GM18951 (cell line): Measurements from ENCODE around the gene SEZ6L.

ENCODE experiments used
- POLR2A ChIP-seq: IDR thresholded peaks from 4 replicates; pipeline ENCODE4 v1.6.1; 2011; ENCODE audit warnings: mild to moderate bottlenecking; ENCODE audit not compliant: insufficient read length, insufficient read depth; ENCODE audit errors: extremely low read depth
- in situ Hi-C: fragments of 300-500 bp; cut with MboI; formaldehyde crosslinking; loops from one replicate; pipeline ENCODE4 v1.12.0; 2022; ENCODE audit warnings: low sequenced_read_pairs, mixed read lengths, inconsistent platforms; ENCODE audit not compliant: unreplicated experiment

SEZ6L gene

DNA sequence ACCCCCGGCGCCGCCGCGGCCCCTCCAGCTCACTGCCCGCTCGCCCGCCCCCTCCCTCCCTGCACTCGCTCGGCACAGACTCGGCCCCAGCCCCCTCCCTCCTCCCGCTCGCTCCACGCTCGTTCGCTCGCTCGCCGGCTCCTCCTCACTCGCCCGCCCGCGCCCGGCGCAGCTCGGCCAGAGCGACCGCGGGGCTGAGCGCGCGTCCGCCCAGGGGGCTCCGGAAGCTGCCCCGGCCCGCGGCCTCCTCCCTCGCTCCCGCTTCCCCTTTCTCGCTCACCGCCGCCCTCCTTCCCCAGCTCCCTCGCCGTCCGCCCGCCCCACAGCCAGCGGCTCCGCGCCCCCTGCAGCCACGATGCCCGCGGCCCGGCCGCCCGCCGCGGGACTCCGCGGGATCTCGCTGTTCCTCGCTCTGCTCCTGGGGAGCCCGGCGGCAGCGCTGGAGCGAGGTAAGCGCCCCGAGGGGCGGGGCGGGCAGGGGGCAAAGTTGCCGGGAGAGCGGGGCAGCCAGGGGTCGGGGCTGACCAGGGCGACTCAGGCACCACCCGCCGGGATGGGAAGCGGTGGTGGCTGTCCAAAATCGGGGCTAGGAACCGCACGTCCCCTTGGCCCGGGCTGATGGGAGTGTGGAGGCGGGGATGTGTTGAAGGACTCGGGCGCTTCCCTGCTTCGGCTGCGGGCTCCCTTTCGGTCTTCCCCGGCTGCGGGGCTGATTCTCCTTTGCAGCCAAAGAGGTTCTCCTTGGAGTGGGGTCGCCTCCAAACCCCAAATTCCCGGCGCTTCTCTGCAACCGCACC lies at the start of gene SEZ6L:
SEZ6L (plus strand) TSS at position 148 of the 797 bp plus-strand sequence; CDS start at position 356, 208 bp downstream.
- in situ Hi-C loops = no loop called here
- no peak for TF ChIP-seq POLR2A

DNA sequence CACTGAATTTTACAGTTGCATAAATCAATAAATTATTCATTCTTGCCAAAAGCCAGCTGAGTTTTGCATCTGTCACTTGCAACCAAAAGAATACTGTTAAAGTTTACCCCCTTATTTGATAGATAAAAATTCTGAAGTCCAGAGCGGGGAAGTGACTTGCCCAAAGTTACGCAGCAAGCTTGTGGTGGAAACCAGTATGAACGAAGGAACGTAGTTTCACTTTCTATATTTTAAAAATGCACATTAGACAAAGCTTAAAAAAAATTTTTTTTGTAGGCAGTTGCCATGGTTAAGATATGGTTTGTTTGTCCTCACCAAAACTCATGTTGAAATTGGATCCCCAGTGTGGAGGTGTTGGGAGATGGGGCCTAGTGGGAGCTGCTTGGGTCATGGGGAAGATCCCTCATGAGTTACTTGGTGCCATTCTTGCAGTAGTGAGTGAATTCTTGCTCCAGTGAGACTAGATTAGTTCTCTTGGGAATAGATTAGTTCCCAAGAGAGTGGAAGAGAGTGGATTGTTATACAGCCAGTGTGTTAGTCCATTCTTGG lies 46.3 kb upstream of the SEZ6L start:
- TF ChIP-seq POLR2A = no peak
- in situ Hi-C loops = no loop called here

DNA sequence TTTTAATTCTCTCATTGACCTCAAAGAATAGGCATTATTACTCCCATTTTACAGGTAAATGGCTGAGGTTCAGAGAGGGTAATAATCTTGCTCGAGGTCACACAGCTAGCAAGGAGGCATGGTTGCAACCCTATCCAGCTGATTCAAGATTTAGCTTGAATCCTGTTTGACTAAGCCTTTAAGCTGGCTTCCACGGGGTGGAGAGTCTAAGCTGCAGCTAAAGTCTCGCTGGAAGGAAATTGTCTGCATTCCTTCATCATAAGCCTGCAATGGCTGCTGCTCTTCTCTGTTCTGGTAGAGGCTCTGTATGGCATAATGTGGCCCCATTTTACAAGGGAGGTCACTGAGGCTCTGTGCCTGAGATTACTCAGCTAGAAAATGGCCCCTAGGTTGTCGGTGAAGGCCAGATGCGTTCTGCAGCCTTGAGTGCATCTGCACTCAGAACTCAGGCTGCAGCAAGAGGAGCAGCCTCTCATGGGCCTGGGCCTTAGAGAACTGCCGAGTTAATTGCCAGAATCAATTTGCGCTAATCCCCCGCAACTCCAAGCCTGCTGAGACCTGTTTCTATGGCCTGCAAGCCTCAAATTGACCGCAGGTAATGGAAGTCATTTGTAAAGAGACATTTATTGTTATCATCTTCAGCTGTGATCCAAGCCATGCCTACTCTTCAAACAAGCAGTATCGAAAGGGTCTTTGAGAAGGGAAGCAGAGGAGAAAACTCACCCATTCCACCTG lies 44.1 kb upstream of the SEZ6L start:
- in situ Hi-C loops = no loop called here
- no peak for TF ChIP-seq POLR2A

DNA sequence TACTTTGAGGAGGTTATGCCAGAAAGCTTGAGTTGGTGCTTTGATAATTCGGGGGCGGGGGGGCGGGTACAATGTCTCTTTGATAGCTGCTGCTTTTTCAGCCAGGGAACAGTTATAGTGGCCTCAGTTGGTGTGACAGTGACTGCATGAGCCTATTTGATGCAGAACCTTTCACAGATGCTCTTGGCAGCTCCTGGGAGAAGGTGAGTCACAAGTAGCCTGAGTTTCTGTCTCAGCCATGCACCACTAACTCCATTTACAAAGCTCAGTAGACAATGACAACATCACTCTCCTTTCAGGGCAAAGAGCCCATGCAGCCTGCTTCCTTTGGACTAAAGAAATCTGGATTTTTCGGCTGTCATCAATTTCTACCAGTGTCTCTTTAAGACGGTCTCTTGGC lies 42.1 kb upstream of the SEZ6L start:
- in situ Hi-C loops = no loop called here
- TF ChIP-seq POLR2A = no peak

DNA sequence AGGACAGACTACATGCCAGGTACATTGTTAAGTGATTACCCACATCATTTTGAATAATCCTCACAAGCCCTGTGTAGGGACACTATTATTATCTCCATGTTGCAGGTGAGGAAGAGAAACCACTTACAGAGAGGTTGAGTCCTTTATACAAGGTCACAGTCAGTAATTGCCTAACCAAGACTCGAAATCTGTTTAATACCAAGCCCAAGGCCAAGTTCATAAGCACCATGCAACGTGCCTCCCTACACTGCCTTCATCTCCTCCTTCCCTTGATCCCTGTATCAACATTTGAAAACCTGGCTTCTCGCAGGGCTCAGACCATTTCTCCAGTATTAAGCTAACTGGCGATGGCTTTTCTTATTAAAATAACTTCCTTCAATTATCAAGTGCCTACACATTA lies 41.7 kb upstream of the SEZ6L start:
- in situ Hi-C loops = no loop called here

DNA sequence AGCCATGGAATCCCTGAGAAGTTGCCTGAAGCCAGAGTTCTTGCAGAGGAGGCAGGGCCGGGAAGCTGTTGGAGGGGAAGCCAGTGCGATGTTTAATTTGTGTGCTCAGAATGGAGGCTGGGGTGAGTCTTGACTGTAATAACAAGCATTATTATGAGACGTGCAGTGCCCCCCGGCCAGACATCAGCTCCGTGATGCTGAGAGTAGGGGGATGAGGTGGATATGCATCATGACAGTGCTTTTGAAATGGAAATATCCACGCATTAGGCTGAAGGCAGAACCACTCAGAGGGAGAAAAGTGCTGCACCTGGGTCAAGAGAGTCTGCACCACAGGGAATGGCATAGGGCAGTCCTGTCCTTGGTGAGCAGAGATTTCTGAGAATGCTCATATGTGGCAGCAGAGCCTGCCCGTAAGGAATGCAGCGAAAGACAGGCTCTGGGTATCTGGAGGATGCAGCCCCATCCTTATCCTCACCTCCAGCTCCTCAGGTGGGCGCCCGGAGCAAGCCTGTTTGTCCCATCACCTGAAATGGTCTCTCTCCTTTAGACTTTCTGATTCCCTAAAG lies 37.6 kb upstream of the SEZ6L start:
- in situ Hi-C loops = no loop called here
- TF ChIP-seq POLR2A = no peak

More for the DNA sequence above, 41.7 kb upstream of the SEZ6L start:
- TF ChIP-seq POLR2A = no peak

DNA sequence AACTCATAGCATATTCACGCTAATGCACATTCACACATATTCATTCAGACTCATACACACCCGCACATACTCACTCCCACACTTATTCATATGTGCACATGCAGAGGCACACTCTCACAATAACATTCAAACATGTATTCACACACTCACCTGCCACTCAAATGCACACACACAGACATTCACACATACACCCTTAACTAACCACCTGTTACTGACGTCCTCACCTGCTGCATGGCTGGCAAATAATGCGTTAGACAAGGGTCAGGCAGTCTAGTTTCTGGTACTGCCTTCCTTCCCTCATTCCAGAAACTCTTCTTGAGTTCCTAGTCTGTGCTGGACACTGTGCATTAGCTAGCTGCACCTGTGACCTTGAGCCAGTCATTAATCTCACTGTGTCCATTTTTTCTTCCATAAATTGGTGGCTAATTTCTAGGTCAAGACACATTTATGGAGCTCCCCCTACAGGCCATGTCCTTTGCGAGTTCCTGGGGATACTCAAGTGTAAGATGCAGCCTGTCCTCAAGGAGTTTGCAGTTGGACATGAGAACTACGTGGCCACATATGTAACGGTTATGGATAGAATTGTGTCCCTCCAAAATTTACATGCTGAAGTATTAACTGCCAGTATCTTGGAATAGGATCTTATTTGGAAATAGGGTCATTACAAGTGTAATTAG lies 34.5 kb upstream of the SEZ6L start:
- TF ChIP-seq POLR2A = no peak
- in situ Hi-C loops = no loop called here

DNA sequence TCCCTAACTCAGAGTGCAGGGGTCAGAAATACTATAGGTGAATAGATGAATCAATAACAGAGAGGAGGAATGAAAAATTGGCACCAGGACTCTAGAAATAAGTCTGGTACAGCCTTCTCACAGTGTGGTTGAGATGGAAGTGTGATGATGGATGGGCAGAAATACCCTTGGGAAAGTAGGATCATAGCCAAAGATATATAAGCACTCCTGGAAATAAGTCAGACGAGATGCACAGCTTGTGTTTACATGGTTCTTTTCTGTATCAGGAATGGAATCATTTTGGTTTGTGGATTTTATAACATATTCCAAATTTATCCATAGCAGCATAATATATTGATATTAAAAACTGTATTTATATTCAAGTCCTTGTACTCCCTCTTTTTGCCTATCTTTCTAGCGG lies 33.5 kb upstream of the SEZ6L start:
- in situ Hi-C loops = no loop called here
- no peak for TF ChIP-seq POLR2A

DNA sequence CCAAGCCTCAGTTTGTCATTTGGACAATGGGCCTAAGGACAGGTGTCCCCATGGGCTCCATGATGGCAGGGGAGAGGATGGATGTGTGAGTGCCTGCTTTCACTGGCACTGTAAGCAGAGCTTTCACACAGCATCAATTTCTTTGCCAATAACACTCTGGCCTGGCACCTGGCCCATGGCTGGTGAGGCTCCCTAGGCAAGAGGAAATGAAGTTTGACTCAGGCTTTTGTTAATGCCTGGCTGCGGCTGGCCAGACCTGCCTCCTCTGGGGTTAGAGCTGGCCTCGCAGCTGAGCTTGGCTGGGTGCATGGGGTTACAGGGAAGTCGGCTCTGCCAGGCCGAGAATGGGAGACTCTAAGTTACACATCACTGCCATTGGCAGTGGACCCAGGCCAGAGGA lies 30.0 kb upstream of the SEZ6L start:
- in situ Hi-C loops = no loop called here
- no peak for TF ChIP-seq POLR2A

DNA sequence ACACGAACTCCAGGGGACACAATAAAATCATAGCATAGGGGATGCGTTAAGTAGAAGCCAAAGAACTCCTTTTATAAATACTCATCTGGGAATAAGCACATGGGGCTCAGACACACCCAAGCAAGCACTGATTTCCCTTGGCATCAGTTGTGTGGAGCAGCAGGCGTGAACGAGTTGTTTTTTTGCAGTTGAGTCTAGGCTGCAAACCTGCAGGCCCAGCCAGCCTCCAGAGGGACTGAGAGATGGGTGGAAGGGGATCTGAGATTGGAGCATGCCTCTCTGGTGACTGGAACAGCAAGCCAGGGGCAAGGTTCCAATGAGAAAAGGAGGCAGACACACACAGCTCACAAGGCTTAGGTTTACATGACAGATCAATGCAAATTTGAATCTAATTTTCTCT lies 27.4 kb upstream of the SEZ6L start:
- in situ Hi-C loops = no loop called here
- TF ChIP-seq POLR2A = no peak

DNA sequence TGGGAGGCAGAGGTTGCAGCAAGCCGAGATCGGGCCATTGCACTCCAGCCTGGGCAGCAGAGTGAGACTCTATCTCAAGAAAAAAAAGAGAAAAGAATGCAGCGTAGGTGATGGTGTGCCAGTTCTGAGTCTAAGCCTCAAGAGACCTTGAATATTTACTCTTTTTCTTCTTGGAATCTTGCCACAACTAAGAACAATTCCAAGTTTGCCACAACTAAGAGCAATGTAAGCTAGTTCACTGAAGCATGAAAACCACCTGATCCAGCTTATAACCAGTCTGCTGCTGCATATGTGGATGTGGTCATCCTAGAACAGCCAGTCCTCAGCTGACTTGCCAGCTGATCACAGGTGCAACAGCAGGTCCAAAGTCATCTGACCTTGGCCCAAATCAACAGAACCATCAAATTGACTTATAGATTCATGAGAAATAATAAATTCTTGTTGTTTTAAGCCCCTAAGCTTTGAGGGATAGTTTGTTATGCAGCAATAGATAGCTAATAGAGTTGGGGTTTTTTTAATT lies 25.4 kb upstream of the SEZ6L start:
- in situ Hi-C loops = no loop called here

DNA sequence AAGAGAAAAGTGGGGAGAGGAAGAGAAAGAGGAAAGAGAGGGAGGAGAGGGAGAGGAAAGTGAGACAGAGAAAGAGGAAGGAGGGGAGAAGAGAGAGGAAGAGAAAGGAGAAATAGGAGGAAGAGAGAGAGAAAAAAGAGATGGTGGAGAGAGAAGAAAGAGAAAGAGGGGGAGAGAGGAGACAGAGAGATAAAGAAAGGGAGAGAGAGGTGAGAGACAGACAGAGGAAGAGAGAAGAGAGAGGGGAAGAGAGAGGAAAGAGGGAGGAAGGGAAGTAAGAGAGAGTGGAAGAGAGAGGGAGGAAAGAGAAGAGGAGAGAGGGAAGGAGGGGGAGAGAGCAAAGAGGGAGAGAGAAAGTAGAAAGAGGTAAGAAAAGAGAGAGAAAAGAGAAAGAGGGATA lies 9.4 kb upstream of the SEZ6L start:
- in situ Hi-C loops = no loop called here

More for the DNA sequence above, 25.4 kb upstream of the SEZ6L start:
- TF ChIP-seq POLR2A = no peak

DNA sequence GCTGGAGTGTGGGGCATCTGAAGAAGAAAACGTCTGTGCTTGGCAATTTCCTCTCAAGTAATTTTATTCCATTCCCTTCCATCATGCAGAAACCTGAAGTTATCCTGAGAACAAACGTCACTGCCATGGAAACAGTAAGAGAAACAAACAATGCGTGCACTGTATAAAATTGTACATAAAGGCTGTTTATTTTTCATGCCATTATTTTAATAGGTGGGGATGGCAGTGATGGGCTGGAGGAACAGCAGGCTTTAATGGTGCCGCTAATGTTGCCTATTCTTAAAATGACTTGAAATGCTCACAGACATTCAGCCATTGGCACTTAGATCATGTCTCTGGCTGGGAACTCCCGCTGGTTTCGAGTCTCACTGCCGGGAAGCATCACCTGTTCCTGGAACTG lies 7.5 kb upstream of the SEZ6L start:
- in situ Hi-C loops = no loop called here
- no peak for TF ChIP-seq POLR2A

More for the DNA sequence above, 9.4 kb upstream of the SEZ6L start:
- TF ChIP-seq POLR2A = no peak

DNA sequence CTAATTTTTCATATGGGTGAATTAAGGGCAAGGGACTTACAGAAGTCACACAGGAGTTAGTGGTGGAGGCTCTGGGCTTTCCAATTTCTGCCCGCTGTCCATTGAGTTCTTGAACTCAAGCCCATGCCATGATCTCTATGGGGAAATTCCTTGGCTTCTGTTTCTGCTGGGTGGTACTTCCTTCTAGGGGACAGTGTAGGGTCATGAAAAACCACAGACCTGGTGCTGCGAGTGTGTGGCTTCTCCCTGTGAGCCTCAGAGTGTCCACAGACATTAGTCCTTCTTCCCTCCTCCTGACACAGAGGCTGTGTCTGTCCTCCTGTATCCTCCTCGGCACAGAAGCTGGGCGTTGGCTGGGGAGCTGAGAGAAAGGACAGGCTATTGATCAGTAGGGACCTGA lies 6.3 kb upstream of the SEZ6L start:
- TF ChIP-seq POLR2A = no peak
- in situ Hi-C loops = no loop called here
